ENCODE results near the gene ILDR2.

Gene ILDR2

GRCh38 chr1:166969074-166969677, 6.2 kb downstream of the ILDR2 start:
- DNase-seq: no peak

- no peak for DNase-seq
These were observed 14.4 kb downstream of the ILDR2 start for GRCh38 chr1:166960858-166961474.

- no peak for DNase-seq
These were observed 18.5 kb downstream of the ILDR2 start for GRCh38 chr1:166956872-166957271.

DNA sequence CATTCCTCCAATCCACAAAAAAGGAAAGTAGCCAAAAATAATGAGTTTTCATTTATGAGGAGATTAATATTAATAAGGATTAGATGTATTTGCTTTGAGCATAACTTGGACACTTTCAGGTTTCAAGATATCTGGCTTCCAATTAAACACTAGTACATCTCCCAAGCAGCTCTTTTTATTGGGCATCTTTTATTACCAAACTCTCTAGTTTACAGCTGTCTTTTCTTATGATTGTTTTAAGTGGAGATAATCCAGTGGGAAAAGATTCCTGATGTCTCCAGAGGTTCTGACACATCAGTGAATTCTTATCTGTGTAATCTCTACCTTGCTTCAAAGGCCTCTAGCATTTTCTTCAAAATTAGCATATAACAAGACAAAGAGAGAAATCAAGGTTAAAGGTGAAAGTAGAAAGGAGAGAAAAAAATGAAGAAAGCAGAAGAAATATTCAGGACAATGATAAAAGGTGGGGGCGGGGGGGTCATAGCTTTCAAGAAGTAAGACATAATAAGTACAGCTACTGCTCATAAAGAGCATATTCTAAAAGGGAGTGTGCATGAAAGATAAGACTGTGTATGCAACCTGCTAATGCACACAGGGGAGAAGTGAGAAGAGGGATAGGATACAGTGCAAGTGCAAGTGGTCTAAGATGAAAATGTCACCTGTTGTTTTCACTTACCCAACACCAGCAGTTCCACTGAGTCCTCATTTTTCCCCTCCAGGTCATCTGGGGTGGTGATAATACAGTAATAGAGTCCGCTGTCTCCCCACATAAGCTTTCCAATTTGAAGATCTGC, 19.1 kb downstream of the ILDR2 start:
- DNase-seq: no peak

DNA sequence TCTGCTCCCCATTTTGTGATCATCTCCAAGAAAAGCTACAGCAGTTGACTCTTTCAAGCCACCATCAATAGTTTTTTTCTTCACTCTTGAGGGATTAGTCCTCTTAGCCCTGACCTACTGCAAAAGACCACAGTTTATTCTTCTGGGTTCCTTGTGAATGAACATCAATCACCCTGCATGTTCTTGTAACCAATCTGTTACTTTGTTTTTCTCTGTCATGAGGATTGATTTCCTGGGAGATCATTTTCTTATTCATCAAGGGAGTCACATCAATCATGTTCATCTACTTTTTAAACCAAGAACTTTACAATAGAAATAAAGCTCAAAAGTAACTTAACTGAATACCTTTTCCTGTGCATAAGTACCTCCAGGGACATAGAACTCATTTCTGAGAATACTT, 21.8 kb downstream of the ILDR2 start:
- DNase-seq: no peak

GRCh38 chr1:166952002-166952746, 23.2 kb downstream of the ILDR2 start:
- no peak for DNase-seq

GRCh38 chr1:166951050-166951449, 24.3 kb downstream of the ILDR2 start:
- no peak for DNase-seq

DNA sequence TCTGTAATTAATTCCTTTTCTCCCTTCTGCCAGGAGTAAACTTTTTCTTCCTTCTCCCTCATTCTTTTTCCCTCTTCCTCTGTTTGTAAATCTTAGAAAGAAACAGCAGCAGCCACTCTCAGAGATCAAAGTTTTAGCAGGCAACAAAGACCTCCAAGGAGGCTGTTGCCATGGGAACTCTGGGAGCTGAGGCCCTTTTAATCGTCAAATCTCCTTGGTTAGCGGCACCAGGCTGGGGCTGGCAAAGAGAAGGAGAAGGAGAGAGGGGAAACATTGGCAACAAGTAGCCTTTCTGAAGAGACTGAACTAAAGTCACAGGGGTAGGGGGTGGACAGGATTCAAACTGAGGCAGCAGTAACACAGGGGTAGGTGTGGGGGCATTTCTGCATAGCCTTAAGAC, 25.2 kb downstream of the ILDR2 start:
- no peak for DNase-seq

- no peak for DNase-seq
These were observed 26.4 kb downstream of the ILDR2 start for GRCh38 chr1:166948856-166949350.

- peak in 1 of 2 donors; percentile 1 for DNase-seq
These were observed 27.8 kb downstream of the ILDR2 start for GRCh38 chr1:166947398-166948043.

GRCh38 chr1:166944186-166944967, 31.0 kb downstream of the ILDR2 start:
- DNase-seq: no peak

DNA sequence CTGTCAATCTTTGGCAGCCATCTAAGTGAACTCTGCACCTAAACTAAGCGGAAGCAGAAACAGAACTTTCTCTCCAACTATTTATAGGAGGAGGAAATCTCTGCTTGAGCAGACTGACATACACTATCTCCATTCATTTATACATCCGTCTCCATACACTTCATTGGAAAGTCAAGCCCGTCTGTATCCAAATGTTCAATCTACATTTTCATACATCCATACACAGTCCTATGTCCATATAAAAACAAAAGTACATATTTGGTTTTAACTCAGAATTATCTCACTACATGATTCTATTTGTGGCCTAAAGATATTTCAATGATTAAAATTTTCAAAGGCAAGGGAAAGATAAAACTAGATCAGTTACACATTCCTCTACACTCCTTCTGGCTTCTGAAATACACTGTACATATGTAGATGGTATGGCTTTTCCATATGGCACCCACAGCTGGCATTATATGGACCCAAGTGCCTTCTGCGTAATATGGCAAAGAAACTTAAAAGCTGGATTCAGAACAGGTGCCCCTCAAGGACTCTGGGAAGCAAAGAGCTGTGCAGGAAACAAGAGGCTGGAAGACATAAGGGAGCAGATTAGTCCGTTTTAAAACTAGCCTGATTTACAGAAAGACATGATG, 35.5 kb downstream of the ILDR2 start:
- DNase-seq: no peak

DNA sequence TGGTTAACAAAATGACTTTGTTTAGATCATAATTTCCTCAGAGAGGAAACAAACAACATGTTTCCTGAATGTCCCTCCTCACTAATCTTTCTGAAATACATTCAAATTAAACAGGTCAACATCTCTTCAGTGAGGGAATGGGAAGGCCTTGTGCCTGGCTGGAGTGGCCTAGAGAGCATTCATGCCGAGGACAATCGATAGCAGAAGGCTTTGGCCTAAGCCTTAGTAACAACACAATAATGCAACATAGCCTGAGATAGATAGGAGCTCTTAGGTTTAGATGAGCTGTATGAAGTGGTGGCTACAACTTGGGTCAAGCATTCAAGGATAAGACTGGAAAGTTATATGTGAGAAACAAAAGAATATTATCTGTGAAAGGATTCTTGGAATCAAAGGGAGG, 37.4 kb downstream of the ILDR2 start:
- no peak for DNase-seq

DNA sequence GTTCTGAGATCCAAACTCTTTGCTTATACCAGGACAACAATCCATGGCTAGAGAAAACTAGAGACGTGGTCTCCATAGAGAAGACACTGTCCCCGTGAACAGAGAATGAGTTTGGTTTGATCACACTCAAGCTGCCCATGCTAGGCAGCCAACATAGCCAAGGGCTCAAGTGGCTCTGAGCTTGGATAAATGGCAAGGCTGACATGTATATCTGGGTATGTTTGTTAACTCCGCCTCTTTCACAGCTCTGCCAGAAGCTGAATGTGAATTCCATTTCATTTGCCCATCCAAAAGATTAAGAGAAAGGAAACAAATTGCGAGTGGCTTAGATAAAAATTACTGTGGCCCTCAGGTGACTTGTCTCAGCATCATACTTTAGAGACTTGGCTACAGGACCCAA, 38.0 kb downstream of the ILDR2 start:
- DNase-seq: no peak

DNA sequence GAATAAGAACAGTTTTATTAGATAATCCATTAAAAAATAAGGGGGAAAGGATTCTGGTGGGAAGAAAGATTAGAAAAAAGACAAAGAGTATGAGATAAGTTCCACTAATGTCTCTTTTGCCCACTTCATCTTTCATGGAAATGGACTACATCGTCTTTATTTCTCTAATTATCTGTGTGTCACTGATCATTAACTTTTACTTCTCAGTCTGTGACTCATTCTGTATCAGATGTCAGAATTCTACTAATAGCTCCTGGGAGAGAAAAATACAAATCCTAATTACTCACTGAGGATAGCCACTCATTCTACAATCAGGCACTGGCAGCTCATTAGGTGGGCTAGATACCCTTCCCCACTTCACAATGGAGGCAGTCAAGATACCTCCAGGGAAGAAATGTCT, 41.7 kb downstream of the ILDR2 start:
- DNase-seq: no peak

DNA sequence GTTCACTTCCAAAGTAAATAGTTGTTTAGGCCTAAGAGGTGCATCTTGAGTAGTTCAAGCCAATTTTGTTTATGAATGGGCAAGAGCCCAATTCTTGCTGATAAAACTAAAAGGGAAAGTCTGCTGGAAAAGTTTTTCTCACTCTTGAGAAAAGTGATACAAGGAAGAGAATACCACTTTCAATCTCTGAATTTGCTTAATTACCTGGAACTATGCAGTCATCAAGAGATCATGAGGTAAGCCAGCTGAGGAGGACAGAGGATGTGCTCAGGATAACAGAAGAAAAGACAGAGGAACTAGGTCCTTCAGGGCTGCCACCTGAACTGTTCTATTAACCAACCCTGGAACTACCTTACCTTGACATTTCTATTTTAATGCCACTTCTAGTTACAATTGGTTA, 42.2 kb downstream of the ILDR2 start:
- DNase-seq: no peak

- DNase-seq: no peak
These were observed 45.4 kb downstream of the ILDR2 start for GRCh38 chr1:166929911-166930310.

- DNase-seq: no peak
These were observed 47.6 kb downstream of the ILDR2 start for GRCh38 chr1:166927701-166928100.

DNA sequence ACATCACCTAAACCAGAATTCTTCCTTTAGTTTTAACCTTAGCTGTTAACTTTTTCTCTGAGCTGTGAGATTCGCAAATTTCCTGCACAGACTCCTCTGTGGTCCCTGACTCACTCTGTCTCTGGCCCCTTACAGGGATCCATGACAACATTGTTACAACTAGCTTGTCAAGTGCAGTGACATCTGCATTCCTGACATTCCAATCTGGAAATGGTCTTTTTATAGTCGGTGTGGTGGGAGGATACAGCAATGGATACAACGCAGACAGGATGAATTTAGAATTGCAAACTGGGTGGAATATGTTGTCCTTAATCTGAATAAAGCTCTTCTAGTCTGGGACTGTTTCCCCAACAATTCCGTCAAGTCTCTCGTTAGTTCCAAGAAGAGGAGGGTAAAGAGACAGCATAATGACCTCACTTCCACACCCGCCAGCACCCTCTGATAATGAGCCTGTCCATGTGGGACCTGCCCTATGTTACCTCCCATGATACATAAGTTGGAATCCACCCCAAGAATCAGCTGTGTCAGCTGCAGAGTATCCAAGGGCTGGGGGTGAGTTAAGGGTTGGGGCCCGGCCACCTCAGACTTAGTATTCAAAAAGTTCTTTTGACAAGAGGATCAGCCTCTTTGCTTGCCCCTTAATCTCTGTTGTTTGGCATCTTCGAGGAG, 49.4 kb downstream of the ILDR2 start:
- DNase-seq: no peak

DNA sequence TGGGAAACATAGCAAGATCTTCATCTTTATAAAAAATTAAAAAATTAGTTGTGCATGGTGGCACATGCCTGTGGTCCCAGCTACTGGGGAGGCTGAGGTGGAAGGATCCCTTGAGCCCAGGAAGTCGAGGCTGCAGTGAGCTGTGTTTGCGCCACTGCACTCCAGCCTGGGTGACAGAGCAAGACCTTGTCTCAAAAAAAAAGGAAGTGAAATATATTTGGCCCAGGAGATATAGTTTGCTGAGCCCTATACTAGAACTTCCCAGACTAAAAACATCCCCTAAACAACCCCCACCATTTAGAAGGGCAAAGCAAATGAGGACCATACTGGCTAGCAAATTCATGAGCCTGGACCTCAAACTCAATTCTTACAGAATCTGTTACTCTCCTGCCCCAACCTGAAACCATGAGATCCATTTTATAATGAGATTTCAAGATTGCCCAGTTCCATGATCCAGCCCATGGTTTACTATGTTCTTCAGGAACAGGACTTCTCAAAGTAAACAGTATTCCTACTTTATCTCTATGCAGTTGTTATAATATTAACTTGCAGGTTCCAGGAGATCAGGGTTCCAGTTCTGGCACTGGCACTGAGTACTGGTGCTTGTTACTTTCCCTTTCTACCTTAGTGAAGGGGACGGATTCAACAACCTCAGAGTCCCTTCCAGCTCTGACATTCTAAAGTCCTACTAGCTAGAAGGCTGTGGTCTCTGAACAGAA, 50.4 kb downstream of the ILDR2 start:
- DNase-seq: peak in 1 of 2 donors; percentile 6

Data from CD4-positive, alpha-beta T cell treated with Interleukin-1 beta for 1 hour (primary cell).